ENCODE data around the gene G2E3. TPM values are rescaled to one million over a fixed set of nuclear protein-coding genes. Genes with fewer than 3 reads are reported as not detected.

G2E3 gene
- total and polyA plus RNA-seq, 8 donors = 16.8 to 39.4 (median 32.4) TPM

- no peak for TF ChIP-seq CTCF (IDR thresholded peaks at IDR 0.05)
- peaks cover 0 to 10% of the 10 kb centered on the region in 2 donors for H3K4me1 ChIP-seq
- no peak overlapping the region for H3K4me3 ChIP-seq
- DNase-seq (no peak), ATAC-seq (no peak)
- H3K27me3 ChIP-seq = no peaks in the 10 kb centered on the region
- no peak overlapping the region for H3K27ac ChIP-seq
- intact Hi-C loops (cut with DNase I) = no loop called here
- H3K36me3 ChIP-seq = peaks cover 0 to 8% of the 10 kb centered on the region in 2 donors
- no peaks in the 10 kb centered on the region for H3K9me3 ChIP-seq
These were observed 55.2 kb downstream of the G2E3 start for GRCh38 chr14:30614155-30614554.

- Histone ChIP-seq H3K36me3 (peaks cover 0 to 8% of the 10 kb centered on the region in 2 donors), H3K27me3 (no peaks in the 10 kb centered on the region), H3K27ac (peak overlapping the region in 1 of 2 donors; percentile 25), H3K9me3 (no peaks in the 10 kb centered on the region), H3K4me3 (no peak overlapping the region), H3K4me1 (peaks cover 11 to 36% of the 10 kb centered on the region in 2 donors)
- DNase-seq (no peak), ATAC-seq (no peak)
- intact Hi-C loops (cut with DNase I) = no loop called here
- no peak for TF ChIP-seq CTCF (IDR thresholded peaks at IDR 0.05)
These were observed 61.2 kb downstream of the G2E3 start for GRCh38 chr14:30620178-30620577.

- Histone ChIP-seq H3K36me3 (peaks cover 0 to 5% of the 10 kb centered on the region in 2 donors), H3K27ac (peak overlapping the region; percentile 86 to 96), H3K4me1 (peaks cover 18 to 47% of the 10 kb centered on the region in 2 donors), H3K9me3 (no peaks in the 10 kb centered on the region), H3K27me3 (no peaks in the 10 kb centered on the region), H3K4me3 (peak overlapping the region; percentile 58 to 69)
- TF ChIP-seq CTCF (IDR thresholded peaks at IDR 0.05) = no peak
- DNase-seq (peak in 1 of 4 donors; percentile 24), ATAC-seq (peak; percentile 55)
- intact Hi-C loops (cut with DNase I) = no loop called here
These were observed 62.5 kb downstream of the G2E3 start for GRCh38 chr14:30621354-30621939.

GRCh38 chr14:30621940-30622830, 63.2 kb downstream of the G2E3 start, which contains the start of gene SCFD1:
TSS of gene SCFD1 (plus strand) at chr14:30622319. CDS start at chr14:30622339, 20 bp downstream.
- peak within 1 kb of the TSS; percentile 86 to 96 for H3K27ac ChIP-seq
- no peaks in the 10 kb centered on the region for H3K27me3 ChIP-seq
- intact Hi-C loops (cut with DNase I) = no loop called here
- H3K9me3 ChIP-seq = no peaks in the 10 kb centered on the region
- no peak for TF ChIP-seq CTCF (IDR thresholded peaks at IDR 0.05)
- peaks cover 0 to 1% of the 10 kb centered on the region in 2 donors for H3K36me3 ChIP-seq
- ATAC-seq (peak; percentile 99), DNase-seq (peak; percentile 88 to 99 (median 96))
- H3K4me1 ChIP-seq = peaks cover 18 to 47% of the 10 kb centered on the region in 2 donors
- H3K4me3 ChIP-seq = peak within 1 kb of the TSS; percentile 58 to 69
